Anterior cingulate cortex (tissue), 58 donors: ENCODE data around the gene YJEFN3.
A peak's percentile ranks its signal among the peaks of the same experiment; 100 is the strongest.

Experiments used
- DNase-seq, 58 donors: peaks; one replicate each; lab custom pipeline; 2025; lab: John Stamatoyannopoulos, UW

The YJEFN3 gene

DNA sequence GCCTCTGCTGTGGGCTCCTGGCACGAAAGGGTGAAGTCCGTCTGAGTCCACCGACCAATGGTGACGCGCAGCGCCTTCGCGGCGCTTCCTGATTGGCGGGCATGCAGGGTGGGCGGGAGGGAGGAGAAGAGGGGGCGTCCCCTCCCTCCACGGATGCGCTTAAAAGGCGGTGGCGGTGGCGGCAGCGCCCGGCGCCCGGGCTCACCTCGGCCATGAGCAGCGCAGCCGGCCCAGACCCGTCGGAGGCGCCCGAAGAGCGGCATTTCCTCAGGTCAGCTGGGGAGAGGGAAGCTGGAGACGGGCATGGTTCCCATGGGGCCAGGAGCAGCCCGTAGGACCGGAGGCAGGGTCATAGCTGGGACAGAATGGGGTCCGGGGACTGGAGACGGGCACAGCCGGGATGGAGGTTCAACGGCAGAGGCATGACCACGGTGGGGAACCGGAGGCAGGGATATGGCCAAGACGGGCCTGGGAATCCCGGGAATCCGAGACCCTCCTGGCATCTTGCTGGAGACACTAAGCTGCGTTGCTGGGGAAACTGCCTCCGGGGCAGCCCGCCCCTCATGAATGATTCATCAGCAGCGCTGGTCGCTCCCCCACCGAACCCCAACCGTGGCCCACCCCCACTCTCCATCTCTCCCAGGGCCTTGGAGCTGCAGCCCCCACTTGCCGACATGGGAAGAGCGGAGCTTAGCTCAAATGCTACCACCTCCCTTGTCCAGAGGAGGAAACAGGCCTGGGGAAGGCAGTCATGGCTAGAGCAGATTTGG, at the start of gene YJEFN3:
Gene YJEFN3 (plus strand): TSS at position 191 of the 770 bp plus-strand sequence. CDS start 22 bp downstream, at position 213.
- DNase-seq, result peak in 57 of 58 donors; percentile 9 to 90 (median 65)

DNA sequence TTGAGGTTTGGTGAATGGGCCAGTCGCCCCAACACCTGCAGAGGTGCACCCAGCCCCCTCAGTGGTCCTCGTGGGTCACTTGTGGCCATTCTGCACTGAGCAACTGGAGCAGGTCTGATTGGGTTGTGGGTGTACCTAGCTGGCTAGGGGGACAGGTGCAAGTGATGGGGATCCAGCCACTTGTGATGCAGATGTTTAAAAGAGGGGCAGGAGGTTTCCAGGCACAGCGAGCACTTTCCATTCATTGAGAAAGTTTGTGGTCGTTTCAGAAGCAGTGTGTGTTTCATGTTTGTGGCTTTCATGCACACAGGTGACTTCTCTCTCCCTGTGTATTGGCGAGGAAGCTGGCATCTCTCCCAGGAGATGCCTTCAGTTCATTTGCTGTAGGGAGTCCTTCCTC, 48.0 kb upstream of the YJEFN3 start:
- no peak for DNase-seq

- DNase-seq, result no peak
Measured at GRCh38 chr19:19482809-19483596, 45.7 kb upstream of the YJEFN3 start.

DNA sequence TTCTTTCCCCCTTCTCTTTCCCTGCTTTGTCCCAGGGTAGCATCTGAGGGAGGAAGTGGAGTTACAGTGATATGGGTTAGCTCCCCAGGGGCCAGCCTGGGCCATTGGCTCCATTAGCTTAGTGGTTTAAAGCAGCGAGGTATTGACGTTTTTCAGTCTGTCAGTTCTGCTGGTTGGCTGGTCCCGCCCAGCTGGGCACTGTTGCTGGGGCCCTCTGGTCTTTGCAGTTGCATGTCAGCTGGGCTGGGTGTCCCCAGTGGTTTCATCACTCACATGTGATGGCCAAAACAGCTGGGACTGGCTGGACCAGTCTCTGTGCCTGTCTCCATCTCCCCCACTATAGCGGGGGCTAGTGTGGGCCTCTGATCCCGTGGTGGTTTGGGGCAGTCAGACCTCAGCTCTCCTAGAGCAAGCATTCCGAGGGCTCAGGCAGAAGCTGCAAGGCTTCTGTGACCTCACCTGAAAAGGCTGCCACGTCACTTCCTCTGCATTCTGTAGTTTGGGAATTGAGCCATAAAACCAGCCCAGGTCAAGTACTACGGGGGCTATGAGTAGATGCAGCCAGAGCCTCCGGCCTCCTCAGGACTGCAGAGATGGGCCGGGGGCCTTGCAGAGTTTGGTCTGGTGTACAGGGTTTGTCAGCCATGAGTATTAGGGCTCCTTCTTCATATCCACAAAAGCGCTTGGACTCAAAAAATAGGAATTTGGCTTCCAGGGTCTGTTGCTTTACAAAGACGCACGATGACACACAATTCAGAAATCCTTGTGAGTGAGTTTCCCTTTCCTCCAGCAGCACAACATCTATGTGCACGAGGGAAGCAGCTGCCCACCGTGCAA, 43.3 kb upstream of the YJEFN3 start:
- DNase-seq, result peak in 1 of 58 donors; percentile 39

DNA sequence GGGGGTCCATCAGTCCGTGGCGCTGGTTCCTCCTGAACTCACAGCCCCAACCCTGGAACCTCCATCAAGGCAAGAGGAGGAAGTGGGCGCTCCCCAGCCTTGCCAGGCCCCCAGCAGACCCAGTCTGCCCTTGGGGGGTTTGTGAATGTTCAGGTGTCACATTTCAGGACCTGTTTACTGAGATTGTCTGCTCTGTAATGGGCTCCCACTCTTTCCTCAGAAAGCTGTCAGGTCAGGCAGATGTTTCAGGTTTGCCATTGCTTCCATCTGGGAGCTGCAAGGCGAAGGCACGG, 42.8 kb upstream of the YJEFN3 start:
- DNase-seq, result no peak

DNA sequence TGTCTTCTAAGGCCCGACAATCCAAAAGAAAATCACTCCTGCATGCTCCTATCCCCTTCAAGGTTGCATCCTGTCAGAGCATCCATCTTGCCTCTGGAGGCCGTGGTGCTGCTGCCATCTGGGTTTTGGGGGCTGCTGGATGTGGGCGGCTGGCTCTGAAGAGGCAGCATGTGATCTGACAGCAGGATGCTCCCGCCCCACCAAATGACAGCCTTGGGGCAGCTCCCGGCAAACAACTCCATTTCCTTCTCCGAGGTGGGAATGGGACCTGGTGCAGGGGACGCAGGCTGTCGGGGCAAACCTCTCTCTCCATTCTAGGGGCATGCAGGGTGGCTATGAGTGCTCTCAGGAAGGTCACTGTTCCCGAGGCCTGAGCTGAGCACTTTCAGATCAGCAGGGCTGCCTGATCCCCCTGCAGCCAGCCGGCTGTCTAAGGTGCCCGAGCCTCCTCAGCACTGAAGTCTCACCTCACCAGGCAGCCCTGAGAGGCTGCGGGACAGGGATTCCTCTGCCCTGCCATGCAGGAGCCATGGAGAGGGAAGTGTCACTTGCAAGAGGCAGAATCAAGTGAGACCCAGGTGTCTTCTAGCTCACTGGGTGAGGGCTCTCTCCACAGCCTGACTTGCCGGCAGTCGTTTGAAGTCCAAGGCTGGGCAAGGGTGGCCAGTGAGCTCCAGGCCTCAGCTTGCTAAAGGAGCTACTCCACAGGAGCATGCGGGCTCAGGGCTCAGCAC, 42.2 kb upstream of the YJEFN3 start:
- DNase-seq, result peak in 3 of 58 donors; percentile 13 to 20 (median 14)

DNA sequence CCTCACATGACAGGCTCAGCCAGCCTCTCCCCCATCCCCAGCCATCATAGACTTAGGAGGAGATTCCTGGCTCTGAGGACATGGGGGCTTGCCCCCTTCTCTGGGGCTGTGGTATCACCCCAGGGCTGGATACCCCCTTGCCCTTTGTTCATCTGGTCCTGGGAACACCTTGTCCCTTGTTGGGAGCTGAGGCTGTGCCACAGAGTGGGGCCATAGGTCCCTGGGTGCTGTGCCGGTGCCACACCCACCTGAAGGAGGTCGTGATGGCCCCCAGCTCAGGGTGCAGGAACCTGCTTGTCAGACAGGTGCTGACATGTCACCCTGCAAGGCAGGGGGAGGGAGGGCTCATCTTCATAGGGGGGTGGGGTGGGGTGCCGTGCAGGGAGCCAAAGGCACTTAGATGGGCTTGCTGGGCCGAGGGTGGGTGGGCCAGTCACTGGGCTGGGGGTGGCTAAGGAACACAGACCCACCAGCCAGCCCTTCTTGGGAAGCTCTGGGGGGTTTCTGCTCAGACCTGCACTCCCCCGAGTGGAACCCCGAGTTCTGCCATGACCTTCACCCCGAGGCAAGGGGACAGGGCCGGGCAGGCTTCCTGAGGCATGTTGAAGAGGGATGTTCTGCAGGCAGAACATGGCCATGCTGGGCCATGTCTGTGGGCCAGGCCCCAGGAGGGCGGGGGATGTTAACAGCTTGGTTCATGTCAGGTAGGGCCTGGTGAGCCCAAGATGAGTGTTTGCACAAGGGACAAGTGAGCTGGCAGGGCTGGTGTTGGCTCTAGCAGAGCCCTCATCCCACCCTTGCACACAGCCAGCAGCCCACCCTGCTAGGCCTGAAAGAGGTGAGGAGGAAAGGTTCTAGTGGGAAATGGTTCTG, 41.4 kb upstream of the YJEFN3 start:
- no peak for DNase-seq

- peak in 1 of 58 donors; percentile 16 for DNase-seq
Measured at GRCh38 chr19:19487950-19488874, 40.5 kb upstream of the YJEFN3 start.

DNA sequence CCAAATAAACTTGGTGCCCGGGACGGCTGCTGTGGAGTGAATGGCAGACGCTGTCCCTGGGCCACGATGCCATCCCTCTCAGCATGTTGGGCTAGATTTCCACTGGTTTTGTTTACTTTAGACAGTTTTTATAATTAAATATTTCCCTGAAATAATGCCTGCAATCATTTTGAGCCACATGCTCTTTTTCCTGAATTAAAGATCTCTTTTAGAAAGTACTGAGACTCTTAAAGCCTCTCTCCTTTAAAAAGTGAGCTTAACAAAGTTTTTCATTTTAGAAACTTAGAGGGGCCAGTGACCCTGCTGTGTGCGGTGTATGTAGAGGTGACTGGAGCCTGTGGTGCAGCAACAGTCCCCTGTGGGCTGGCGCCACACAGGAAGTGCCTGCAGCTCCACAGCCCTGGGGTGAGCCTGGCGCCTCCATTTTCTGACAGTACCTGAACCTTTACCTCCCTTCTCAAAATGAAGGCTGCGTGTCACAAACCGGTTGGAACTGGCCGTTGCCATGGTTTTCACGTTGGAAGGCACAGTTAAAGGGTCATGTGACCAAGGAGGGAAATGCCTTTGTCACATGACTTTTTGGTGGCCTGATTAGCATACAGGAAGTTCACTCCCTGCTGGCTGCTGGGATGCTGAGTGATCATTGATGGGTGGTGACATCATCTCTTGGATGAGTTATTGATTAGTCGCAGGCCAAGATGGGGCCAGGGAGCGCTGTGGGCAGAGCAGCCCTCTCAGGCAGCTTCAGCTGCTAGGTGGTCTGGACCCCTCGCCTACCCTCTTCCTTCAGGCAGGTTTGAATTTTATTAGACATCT, 39.6 kb upstream of the YJEFN3 start:
- peak in 49 of 58 donors; percentile 8 to 81 (median 46) for DNase-seq

- DNase-seq, result no peak
Measured at GRCh38 chr19:19489804-19490204, 38.9 kb upstream of the YJEFN3 start.

GRCh38 chr19:19490214-19490968, 38.3 kb upstream of the YJEFN3 start:
- DNase-seq, result peak in 55 of 58 donors; percentile 21 to 83 (median 61)

- no peak for DNase-seq
Measured at GRCh38 chr19:19491321-19492025, 37.2 kb upstream of the YJEFN3 start.

DNA sequence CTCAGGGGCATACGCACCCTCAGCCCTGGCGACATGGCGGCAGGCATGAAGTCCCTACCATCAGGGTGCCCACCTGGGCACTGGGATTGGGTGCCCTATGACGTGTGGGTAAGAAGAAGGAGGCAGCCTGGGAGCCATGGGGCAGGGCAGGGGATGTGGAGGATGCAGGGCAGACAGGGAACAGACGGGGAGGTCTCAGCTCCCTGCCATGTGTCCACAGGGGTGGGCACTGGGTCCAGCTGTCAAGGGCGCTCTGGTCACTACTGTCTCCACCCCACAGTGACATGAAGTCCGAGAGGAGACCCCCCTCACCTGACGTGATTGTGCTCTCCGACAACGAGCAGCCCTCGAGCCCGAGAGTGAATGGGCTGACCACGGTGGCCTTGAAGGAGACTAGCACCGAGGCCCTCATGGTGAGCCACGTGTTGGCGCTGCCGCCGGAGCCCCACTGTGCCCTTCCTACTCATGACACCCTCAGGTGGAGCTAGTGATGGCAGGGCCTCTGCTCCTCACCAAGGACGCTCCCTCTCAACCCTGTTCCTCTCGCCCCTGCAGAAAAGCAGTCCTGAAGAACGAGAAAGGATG, 36.6 kb upstream of the YJEFN3 start:
- DNase-seq, result no peak

DNA sequence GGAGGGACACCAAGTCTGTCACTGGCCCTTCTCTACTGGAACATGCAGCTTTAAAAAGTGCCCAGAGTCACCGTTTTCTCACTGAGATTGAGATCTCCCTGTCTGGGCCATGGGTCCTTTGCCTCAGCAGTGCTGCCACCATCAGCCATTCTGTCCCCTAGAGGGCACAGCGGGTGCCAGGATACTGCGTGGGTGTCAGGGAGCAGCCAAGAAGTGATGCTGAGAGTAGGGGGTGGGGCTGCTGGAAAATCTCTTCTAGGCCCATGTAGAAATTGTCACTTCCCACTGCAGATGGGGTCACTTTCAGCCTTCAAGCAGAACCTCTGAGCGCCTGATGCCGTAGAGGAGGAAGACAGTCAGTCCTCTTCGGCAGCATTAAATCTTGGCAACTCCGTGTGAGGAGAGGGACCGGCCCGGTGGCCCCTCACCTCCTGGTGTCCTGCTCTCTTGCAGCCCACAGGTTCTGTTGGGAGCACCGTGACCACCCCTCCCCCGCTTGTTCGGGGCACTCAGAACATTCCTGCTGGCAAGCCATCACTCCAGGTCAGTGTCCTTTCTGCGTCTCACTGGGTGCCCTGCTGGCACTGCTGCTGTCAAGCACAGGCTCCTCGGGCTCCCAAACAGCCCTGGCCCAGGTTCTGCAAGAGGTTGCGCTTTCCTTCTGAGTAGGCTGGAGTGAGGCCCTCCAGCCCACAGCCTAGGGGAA, 34.7 kb upstream of the YJEFN3 start:
- DNase-seq, result peak in 3 of 58 donors; percentile 10 to 52 (median 32)
